ENCODE results near the gene FABP3.
A peak's percentile ranks its signal among the peaks of the same experiment; 100 is the strongest.
"Not testable (repeated sequence)": the region's sequence is repeated elsewhere in the genome, so short reads cannot be mapped to it uniquely, and the experiment has no call there.

FABP3 gene

DNA sequence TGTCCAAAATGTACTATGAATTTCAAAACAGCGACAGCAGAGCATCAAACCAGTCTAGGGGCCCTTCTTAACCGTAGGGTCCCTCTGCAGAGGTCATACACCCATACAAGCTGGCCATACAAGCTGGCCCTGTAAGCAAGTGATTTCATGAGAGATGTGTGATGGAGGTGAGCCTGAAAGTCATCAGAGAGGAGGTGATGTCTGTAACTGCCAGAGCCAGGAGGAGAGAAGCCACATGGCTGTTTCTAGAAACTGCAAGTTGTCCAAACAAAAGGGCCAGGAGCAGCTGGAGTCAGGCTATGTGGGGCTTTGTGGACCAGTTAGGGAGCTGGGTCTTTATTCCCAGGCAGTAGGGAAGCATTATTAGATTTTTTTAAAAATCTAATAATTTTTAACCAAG lies 25.4 kb upstream of the FABP3 start:
- no peak for DNase-seq

DNA sequence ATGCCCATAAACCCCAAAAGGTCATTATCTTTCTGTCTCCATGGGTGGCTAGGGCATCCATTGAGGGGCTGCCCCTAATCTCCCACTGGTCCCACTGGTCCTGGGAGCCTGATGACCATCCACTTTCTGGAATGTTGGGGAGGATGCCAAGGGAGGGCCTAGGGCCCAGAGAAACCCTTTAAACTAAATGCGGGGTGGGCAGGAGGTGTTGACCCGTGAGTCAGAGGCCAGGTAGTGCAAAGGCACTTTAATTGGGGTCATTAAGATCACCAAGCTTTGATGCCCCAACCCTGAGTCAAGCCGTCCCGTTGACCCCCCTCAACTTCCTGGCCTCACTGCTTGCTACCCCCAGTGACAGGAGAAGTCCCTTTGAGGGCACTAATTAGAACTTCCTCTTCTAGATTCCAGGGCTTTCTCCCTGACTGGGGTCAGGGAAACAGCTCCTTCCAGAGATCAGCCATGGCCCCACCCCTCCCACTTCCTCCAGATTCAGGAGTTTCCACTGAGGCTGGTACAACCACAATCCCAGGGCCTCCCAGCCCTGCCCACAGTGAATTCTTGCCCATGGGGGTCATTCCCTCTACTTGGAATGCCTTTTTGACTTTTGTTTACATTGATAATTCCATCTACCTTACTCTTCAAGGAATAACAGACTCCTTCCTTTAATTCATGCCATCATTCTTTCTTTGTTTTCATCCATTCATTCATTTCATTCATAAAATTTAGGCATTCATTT lies 24.7 kb upstream of the FABP3 start:
- DNase-seq: peak; percentile 73

DNA sequence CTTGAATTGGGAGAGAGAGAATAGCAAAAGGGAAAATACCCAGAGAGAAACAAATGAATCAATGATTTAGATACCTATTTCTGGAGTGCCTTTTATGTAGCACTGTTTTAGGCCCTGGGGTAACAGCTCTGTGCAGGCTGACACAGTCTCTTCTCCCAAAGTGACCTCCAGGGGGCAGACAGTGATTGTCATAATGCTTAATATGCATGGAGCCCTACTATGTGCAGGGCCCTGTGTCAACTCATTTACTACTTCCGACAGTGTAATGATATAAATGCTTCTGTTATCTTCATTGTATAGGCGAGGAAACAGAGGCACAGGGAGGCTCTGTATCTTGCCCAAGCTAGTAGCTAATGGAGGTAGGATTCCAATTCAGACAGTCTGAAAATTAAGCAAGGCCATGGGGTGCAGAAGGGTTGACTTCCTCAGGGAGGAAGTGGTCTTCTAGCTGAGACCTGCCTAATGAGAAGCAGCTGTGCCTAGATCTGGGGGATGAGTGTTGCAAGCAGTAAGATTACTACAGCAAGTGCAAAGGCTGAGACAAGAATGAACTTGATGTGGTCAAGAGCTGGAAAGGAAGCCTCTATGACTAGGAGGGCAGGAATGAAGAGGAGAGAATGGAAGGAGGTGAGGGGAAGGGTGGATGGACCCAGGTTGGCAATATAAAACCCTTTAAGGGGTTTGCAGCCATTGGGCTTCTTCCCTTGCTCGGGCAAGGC lies 23.9 kb upstream of the FABP3 start:
- DNase-seq: peak; percentile 79

DNA sequence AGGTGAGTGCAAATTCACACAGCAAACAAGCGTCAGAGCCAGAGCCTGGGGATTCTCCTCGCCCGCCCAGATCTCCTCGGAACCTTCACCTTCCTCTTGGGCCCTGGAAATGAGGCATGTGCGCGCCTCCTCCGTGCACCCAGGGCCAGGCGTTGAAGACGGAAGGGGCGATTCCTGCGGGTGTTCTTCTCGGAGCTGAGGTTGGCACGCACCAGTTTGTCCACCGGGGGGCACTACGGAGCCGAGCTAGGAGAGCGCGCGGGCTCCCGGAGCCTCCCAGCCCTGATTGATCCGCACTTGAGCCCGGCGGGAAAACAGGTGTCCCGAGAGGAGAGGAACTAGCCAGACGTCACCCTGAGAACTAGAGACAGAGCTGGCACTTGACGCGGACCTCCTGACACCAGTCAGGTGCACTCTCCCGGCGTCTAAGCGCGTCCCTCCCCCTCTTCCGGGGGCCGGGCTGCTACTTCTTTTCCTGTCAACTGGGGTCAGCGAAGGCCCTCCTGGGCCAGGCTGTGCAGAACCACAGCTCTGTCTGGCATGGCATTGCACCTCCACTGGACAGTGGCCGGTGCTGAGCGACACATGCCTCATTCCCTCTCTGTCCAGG lies 21.8 kb upstream of the FABP3 start:
- DNase-seq: peak; percentile 72

DNA sequence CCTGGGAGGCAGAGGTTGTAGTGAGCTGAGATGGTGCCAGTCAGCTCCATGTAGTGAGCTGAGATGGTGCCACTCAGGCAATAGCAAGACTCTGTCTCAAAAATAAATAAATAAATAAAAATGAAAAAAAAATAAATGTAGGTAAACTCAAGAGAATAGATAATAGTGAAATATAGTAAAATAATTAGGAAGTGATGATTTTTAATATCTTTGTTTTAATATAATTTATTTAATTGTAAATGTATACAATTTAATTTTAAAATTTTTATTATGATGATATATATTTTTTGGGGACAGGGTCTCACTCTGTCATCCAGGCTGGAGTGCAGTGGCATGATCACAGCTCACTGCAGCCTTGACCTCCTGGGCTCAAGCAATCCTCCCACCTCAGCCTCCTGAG lies 20.6 kb upstream of the FABP3 start:
- no peak for DNase-seq

DNA sequence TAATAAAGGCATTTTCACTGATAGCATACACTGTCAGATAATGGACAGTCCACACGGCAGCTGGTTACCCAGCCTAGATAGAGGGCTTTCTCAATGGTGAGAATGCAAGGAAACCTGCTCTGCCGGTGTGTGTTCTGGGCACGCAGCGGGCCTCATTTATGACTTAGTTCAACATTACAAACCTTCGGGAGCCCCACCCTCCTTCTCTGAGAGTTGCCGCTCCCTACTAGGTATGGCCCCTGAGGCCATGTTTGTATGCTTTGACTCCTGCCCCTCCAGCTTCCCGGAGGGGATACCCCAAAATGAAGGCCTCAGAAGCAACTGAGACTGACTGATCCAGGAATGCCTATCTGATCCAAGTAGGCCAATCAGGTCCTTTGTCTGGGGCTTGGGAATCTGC lies 17.2 kb upstream of the FABP3 start:
- DNase-seq: no peak

DNA sequence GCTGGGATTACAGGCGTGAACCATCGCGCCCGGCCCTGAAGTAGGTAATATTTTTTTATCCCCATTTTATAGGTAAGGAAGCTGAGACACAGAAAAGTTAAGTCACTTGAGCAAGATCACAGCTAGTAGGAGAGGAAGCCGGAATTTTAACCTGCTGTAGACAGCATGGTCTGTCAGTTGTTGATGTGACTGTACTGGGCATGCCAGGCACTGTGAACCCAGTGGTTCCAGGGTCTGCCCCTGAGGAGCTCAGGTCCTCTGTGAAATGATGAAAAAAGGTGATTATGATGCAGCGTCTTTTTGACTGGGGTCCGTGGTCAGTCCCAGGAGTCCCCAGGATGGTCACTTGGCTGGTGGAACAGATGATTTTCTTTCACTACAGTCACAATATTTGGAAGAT lies 16.7 kb upstream of the FABP3 start:
- DNase-seq: no peak

DNA sequence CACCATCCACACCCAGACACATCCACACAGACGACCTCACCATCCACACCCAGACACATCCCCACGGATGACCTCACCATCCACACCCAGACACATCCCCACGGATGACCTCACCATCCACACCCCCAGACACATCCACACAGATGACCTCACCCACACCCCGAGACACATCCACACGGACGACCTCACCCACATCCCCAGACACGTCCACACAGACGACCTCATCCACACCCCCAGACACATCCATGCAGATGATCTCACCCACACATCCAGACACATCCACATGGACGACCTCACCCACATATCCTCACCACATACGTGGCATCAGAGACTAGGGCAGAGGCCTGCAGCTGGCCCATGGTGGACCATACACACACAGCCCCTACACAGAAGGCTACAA lies 14.7 kb upstream of the FABP3 start:
- DNase-seq: peak; percentile 34

DNA sequence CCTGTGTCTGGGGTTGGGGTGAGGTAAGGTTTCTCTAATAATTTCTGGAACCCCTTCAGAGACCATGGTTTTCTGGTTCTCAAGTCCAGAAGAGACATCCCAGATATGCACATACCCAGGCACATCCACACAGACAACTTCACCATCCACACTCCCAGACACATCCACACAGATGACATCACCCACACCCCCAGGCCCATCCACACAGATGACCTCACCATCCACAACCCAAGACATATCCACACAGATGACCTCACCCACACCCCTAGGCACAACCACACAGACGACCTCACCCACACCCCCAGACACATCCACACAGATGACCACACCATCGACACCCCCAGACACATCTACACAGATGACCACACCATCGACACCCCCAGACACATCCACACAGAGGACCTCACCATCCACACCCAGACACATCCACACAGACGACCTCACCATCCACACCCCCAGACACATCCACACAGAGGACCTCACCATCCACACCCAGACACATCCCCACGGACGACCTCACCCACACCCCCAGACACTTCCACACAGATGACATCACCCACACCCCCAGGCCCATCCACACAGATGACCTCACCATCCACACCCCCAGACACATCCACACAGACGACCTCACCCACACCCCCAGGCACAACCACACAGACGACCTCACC lies 13.8 kb upstream of the FABP3 start:
- DNase-seq: not testable (repeated sequence)

DNA sequence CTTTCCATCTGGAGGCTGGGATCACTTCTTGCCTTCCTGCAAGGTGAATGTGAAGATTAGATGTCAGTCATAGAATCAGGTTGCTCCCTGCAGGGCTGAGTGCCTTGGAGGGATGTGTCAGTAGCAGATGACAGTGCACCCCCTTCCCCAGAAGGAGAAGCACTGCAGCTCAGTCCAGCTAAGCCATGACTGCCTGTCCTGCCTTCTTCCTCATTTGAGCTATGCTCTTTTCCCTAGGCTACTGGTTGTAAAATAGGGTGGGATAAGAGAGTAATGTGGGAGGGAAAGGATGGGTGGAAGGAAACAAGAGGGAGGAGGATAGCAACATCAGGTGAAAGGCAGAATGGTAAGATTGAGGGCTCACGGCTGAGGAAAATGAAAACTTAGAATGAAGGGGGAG lies 11.1 kb upstream of the FABP3 start:
- DNase-seq: no peak

DNA sequence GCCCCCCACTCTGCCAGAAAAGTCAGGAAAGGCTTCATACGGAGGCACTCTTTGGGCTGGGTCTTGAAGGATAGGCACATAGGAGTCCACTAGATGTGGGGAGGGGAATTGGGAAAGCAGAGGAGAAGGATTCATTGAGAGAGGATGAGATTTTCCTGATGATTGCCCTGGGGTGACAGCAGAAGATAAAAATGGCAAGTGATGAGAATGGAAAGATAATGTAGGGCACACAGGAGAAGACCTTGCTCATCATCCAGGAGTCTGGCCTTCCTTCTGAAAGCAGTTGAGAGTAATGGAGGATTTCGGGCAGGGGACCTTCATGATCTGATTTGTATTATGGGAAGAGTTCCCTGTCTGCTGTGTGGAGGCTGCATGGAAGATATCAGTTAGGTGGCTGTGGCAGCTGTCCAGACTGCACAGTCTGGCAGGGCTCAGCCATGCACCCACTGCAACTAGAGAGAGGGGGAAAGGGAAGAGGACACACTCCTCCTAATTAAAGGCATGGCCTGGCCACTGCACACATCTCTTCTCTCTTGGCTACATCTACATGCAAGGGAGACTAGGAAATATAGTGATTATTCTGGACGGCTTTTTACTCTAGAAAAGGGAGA lies 9.6 kb upstream of the FABP3 start:
- DNase-seq: no peak

DNA sequence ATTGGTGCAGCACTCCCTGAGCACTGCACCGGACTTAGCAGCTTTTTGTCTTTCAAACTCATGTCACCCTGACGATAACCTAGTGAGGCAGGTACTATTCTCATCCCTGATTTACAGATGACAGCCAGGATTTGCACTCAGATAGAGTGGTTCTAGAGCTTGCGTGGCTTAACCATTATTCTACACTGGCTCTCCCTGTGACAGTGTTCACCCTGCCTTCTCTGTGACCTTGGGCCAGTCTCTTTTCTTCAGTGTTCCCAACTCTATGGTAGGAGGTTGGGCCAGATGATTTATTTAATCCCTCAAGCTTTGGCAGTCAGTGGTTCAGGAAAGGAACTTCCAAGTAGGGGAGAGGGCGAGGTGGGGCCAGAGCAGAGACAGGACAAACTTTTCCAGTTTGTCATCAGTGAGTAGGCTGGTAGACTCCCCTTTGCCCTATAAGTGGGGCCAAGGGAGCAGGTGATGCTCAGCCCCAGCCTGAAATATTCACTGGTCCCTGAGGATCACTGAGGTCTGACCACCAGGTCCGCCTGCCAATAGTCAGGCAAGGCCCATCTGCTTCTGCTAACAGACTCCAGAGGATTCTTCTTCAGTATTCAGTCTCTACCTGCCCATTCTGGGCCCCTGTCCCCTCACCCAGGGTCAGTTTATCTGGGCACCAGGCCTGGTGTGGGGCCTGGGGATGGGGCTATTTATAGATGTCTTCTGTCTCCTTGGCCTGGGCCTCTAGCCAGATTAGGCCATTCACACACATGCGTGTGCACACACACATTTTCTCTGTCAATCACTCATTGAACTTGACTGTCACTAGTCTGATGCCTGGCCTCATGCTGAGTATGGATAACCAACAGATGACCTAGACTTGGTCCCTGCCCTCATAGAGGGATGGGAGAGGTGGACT lies 8.8 kb upstream of the FABP3 start:
- DNase-seq: no peak

DNA sequence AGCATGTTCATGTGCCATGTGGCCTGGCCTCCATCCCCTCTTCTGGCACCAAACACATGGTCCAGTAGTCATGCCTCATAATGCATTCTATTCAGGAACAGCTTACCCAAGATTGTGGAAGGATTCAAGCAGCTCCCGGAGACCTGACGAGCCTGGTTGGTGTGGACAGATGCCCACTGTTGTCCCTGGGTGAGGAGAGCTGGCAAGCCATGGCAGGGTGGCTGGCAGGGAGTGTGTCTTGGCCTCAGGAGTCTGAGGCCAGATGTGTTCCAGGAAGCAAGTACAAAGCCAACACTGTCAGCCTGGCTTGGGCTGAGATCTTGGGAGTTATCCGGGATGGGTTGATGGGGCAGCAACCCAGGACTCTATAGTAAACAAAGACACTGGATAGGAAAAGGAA lies 7.3 kb upstream of the FABP3 start:
- DNase-seq: no peak

DNA sequence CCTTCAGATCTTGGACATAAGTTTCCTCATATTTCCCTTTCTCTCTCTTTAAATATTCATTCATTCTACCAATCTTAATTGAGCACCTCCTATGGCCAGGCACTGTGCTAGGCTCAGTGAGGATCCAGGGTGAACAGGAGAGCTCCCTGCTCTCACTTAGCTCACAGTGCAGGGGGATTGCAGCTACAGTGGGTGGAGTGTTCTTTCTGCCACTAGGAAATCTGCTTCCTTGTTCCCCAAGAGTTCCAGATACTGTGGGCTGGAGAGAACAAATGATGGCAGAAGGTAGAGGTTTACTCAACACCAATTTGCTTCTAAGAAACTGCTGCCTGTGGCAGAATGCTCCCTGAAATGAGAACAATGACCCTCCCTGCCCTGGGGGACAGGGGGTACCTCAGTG lies 5.1 kb upstream of the FABP3 start:
- DNase-seq: no peak

DNA sequence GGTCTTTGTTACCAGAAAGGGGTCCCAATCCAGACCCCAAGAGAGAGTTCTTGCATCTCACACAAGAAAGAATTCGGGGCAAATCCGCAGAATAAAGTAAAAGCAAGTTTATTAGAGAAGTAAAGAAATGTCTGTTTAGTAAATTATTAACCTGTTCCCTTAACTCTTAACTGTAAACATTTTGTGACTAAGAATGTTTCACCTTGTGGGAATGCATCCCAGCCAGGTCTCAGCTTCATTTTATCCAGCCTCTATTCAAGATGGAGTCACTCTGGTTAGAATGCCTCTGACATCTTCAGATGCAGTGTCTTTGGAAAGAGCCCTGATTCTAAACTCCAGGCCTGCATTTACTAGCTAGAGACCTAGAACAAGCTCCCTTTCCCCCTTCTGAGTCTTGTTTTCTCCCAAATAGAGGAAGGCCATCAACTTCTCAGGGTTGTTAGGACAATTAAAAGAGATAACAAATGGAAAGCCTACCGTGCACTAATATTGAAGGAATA lies 4.5 kb upstream of the FABP3 start:
- DNase-seq: no peak

DNA sequence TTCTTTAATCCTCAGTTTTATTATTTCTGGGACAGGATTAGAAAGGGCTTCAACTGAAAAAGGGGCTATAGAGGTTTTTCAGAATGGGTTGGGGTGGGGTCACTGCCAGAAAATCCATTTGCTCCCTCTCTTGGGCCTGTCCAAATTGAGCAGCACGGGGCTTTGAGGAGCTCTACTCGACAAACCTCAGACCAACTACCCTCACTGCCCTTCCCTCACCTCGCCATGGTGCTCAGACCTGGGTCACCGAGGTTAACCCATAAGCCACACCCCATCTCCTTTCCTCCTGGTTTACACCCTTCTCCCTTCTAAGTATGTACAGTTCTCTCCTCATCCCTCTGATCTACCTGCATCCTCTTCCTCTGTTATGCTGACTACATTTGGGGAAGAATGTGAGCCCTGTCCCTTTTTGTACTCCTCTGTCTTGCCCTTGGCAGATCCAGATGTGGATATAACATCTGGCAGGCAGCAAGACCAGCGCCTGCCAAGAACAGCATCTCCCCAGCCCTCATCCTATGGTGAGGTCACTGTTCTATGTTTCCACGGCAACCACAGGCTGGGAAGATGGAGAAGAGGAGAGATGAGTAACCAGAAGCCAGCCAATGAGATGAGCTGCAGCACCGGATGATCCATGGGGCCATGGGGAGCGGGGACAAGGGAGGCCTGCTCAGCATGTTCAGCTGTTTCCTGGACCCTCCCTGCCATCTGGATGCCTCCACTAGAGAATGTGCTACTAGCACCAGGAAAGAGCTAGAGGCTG lies 3.7 kb upstream of the FABP3 start:
- DNase-seq: peak; percentile 97

DNA sequence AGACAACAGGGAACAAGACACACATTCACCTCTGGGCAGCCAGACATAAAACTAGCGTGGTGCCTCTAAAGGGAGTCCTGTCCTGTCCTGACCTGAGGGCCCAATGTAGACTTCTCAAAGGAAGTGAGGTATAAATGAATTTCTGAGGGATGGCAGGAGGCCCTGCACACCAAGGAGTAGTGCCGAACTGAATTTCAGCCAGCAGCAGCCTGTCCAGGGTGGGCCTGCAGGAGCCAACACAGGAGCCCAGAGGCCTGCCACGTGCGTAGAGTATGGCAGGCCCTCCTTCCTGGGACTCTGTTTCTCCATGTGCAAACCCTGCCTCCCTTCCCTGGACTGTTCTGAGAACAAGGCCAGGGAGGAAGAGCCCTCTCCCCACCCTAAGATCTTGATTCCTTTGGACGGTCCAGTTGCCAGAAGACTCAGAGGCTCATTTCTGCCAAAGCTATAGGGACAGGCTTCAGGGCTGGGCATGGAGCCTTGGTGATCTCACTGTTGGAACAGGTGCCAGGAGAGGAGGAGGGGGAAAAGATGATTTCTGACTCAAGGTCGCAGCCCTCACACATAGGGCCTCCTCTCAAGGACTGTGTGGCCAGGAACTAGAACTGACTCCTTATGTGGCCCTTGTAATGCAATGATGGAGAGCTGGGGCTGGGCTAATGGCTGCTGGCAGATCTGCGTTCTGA lies 1.8 kb upstream of the FABP3 start:
- DNase-seq: no peak

DNA sequence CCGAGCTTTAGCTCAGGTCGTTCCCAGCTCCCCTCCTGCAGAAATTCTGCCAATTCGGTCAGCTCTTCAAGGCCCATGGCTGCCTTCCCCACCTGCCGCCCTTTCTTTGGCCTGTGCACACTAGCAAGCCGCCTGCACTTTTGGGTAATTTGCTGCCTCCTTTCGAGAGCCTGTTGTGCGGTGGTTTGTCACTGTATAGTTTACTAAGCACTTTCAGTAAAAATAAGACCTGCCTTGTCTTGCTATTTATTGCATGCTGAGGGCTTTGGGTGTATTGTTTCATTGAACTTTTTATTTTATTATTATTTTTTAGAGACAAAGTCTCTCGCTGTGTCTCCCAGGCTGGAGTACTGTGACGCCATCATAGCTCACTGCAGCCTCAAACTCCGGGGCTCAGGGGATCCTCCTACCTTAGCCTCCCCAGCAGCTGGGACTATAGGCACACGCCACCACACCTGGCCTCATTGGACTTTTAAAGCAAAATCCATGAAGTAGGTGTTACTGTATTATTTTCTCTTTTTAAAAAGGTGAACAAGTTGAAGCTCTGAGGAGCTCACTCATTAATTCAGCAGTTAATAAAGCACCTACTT lies 1.1 kb upstream of the FABP3 start:
- no peak for DNase-seq

DNA sequence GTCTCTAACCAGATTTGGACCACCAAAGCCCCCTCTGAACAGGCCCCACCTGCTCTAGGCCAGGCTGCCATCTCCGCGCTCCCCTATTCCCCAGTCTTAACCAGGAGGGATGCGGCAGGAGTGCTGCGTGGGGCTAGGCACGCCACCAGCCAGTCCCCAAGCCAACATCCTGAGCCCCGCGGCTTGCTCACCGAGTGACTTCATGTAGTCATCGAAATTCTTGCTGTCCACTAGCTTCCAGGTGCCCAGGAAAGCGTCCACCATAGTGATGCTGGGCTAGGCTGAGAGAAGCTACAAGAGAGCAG lies 173 bp downstream of the FABP3 start:
- DNase-seq: no peak

DNA sequence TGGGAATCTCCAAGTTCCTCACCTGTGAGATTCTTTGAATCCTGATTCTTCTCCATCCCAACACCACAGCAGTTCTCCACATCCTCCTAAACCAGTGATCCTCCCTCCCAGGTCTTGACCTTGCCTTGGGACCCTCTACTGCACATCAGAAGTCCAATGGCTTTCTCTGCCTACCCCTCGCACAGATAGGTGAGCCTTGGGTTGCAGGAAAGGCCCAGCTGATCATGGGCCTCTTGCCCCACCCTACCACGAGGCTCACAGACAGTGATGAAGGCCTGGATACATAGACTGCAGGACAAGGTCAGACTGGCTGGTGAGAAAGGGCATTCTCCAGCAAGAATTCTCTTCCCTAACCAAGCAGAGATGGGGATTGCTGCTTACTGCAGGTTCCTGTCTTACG lies 825 bp downstream of the FABP3 start:
- DNase-seq: no peak

Measured in fibroblast of skin of back (primary cell).